Endodermal cell (in vitro differentiated cells): ENCODE results near the gene IQGAP1. TPM values are rescaled to one million over a fixed set of nuclear protein-coding genes. Genes with fewer than 3 reads are reported as not detected.

Source experiments
- DNase-seq: peaks from one replicate; pipeline ENCODE4 v3.0.0-alpha.2; 2017
- H3K27ac ChIP-seq: 2 replicates; pipeline ENCODE4 v1.5.1; 2013; ENCODE audit warnings: mild to moderate bottlenecking, low read depth, low read length, moderate library complexity
- H3K27me3 ChIP-seq: 2 replicates; pipeline ENCODE4 v1.6.1; 2013; ENCODE audit warnings: mild to moderate bottlenecking, low read length, moderate library complexity; ENCODE audit not compliant: insufficient read depth, control insufficient read depth, poor library complexity, severe bottlenecking
- H3K36me3 ChIP-seq: 2 replicates; pipeline ENCODE4 v1.7.0; 2013; ENCODE audit warnings: mild to moderate bottlenecking, low read length, moderate library complexity; ENCODE audit not compliant: control insufficient read depth, insufficient read depth
- H3K4me1 ChIP-seq: one replicate; pipeline ENCODE4 v1.7.0; 2013; ENCODE audit warnings: low read length; ENCODE audit not compliant: control insufficient read depth, insufficient read depth
- H3K4me3 ChIP-seq: 2 replicates; pipeline ENCODE4 v1.5.1; 2013; ENCODE audit warnings: mild to moderate bottlenecking, low read length, moderate library complexity
- H3K9ac ChIP-seq: 2 replicates; pipeline ENCODE4 v1.6.1; 2013; ENCODE audit warnings: mild to moderate bottlenecking, low read length, moderate library complexity; ENCODE audit not compliant: poor library complexity, severe bottlenecking; ENCODE audit errors: extremely low read depth
- H3K9me3 ChIP-seq: 2 replicates; pipeline ENCODE4 v1.6.1; 2013; ENCODE audit warnings: mild to moderate bottlenecking, low read length, moderate library complexity; ENCODE audit not compliant: control insufficient read depth
- H3K27ac Mint-ChIP-seq: 2 replicates; pipeline ENCODE4 v1.8.0; 2020; ENCODE audit warnings: mixed read lengths
- H3K27me3 Mint-ChIP-seq: 2 replicates; pipeline ENCODE4 v1.8.0; 2021; ENCODE audit warnings: mild to moderate bottlenecking, mixed read lengths; ENCODE audit not compliant: insufficient read depth
- H3K36me3 Mint-ChIP-seq: 2 replicates; pipeline ENCODE4 v1.8.0; 2020; ENCODE audit warnings: low read depth, mixed read lengths
- H3K4me1 Mint-ChIP-seq: 2 replicates; pipeline ENCODE4 v1.8.0; 2020; ENCODE audit warnings: mixed read lengths
- H3K4me3 Mint-ChIP-seq: 2 replicates; pipeline ENCODE4 v1.8.0; 2020; ENCODE audit warnings: mild to moderate bottlenecking, moderate library complexity, mixed read lengths
- H3K9me3 Mint-ChIP-seq: 2 replicates; pipeline ENCODE4 v1.8.0; 2020; ENCODE audit warnings: mild to moderate bottlenecking, mixed read lengths
- WGBS, 2 experiments: methylation state at CpG; one replicate each; pipeline versions ENCODE4 v1.1.5 to v1.1.7; 2013; ENCODE audit warnings: missing lambda C conversion rate in 2 of 2, mixed read lengths in 1 of 2; ENCODE audit not compliant: insufficient coverage in 1 of 2, insufficient read length in 1 of 2; 5-methylcytosine and 5-hydroxymethylcytosine counted together
- total RNA-seq, 2 donors: library from RNA; stranded (reverse); fragmentation: NEBNext Ultra II Directional in 1 of 2; extraction: Animal tissue kit (Norgen Biotek cat#: 25700) in 1 of 2; gene quantifications; 2 replicates in 1 of 2; 3 replicates in 1 of 2; pipeline ENCODE4 v1.2.1, GENCODE V29; 2021
- TF ChIP-seq, protein P1 (sequence below): fragments of 200-600 bp; sonication (generic); conservative IDR thresholded peaks from 2 replicates; pipeline ENCODE4 v1.5.0; 2021; ENCODE audit warnings: antibody characterized with exemption, mild to moderate bottlenecking

IQGAP1 gene
- total RNA-seq, 2 donors from 2014 or later: 94.4 to 124 TPM

DNA sequence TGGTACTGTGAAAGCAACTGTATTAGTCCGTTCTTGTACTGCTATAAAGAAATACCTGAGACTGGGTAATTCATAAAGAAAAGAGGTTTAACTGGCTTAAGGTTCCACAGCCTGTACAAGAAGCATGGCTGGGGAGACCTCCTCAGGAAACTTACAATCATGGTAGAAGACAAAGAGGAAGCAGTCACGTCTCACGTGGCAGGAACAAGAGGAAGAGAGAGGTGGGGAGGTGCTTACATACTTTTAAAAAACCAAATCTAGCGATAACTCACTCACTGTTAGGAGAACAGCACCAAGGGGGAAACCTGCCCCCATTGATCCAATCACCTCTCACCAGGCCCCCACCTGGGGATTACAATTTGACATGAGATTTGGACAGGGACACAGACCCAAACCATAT, 48.9 kb downstream of the IQGAP1 start:
- Histone ChIP-seq H3K9me3 (no peaks in the 10 kb centered on the region), H3K9ac (no peak overlapping the region), H3K4me3 (no peak overlapping the region), H3K27me3 (no peaks in the 10 kb centered on the region), H3K36me3 (peaks cover 81% of the 10 kb centered on the region), H3K4me1 (no peaks in the 10 kb centered on the region), H3K27ac (no peak overlapping the region)
- H3K4me3 Mint-ChIP-seq: no peak overlapping the region
- no peaks in the 10 kb centered on the region for H3K27me3 Mint-ChIP-seq
- WGBS, 2 experiments: 83 to 98% methylated on average over 1 to 2 of the region's 4 CpGs
- no peaks in the 10 kb centered on the region for H3K9me3 Mint-ChIP-seq
- peaks cover 2% of the 10 kb centered on the region for H3K4me1 Mint-ChIP-seq
- peak overlapping the region; percentile 10 for H3K27ac Mint-ChIP-seq
- DNase-seq: no peak
- peaks cover 56% of the 10 kb centered on the region for H3K36me3 Mint-ChIP-seq
- TF ChIP-seq, protein P1, sequence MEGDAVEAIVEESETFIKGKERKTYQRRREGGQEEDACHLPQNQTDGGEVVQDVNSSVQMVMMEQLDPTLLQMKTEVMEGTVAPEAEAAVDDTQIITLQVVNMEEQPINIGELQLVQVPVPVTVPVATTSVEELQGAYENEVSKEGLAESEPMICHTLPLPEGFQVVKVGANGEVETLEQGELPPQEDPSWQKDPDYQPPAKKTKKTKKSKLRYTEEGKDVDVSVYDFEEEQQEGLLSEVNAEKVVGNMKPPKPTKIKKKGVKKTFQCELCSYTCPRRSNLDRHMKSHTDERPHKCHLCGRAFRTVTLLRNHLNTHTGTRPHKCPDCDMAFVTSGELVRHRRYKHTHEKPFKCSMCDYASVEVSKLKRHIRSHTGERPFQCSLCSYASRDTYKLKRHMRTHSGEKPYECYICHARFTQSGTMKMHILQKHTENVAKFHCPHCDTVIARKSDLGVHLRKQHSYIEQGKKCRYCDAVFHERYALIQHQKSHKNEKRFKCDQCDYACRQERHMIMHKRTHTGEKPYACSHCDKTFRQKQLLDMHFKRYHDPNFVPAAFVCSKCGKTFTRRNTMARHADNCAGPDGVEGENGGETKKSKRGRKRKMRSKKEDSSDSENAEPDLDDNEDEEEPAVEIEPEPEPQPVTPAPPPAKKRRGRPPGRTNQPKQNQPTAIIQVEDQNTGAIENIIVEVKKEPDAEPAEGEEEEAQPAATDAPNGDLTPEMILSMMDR: no peak

- WGBS, 2 experiments: 95 to 100% methylated on average over 1 to 2 of the region's 2 CpGs
- no peak overlapping the region for H3K27ac Mint-ChIP-seq
Measured at GRCh38 chr15:90437516-90437915, 49.5 kb downstream of the IQGAP1 start.

GRCh38 chr15:90439946-90440345, 51.9 kb downstream of the IQGAP1 start:
- H3K4me1 Mint-ChIP-seq: peaks cover 2% of the 10 kb centered on the region
- no peaks in the 10 kb centered on the region for H3K27me3 ChIP-seq
- 86% methylated on average over 1 of the region's 2 CpGs; no CpG with 5 or more reads in 1 of the 2 experiments for WGBS, 2 experiments
- no peak overlapping the region for H3K4me3 ChIP-seq
- H3K9me3 Mint-ChIP-seq: no peaks in the 10 kb centered on the region
- no peak for DNase-seq
- H3K9ac ChIP-seq: no peak overlapping the region
- no peak overlapping the region for H3K27ac Mint-ChIP-seq
- no peaks in the 10 kb centered on the region for H3K9me3 ChIP-seq
- no peak overlapping the region for H3K27ac ChIP-seq
- H3K4me1 ChIP-seq: no peaks in the 10 kb centered on the region
- no peak overlapping the region for H3K4me3 Mint-ChIP-seq
- H3K27me3 Mint-ChIP-seq: no peaks in the 10 kb centered on the region
- TF ChIP-seq, protein P1: no peak
- H3K36me3 ChIP-seq: peaks cover 78% of the 10 kb centered on the region
- H3K36me3 Mint-ChIP-seq: peaks cover 56% of the 10 kb centered on the region

More at GRCh38 chr15:90437516-90437915, 49.5 kb downstream of the IQGAP1 start:
- peaks cover 59% of the 10 kb centered on the region for H3K36me3 Mint-ChIP-seq
- no peaks in the 10 kb centered on the region for H3K27me3 Mint-ChIP-seq
- no peak overlapping the region for H3K4me3 ChIP-seq
- peaks cover 81% of the 10 kb centered on the region for H3K36me3 ChIP-seq
- H3K27me3 ChIP-seq: no peaks in the 10 kb centered on the region
- H3K4me3 Mint-ChIP-seq: no peak overlapping the region
- H3K4me1 ChIP-seq: no peaks in the 10 kb centered on the region
- DNase-seq: no peak
- no peak overlapping the region for H3K9ac ChIP-seq
- no peaks in the 10 kb centered on the region for H3K9me3 Mint-ChIP-seq
- H3K9me3 ChIP-seq: no peaks in the 10 kb centered on the region
- TF ChIP-seq, protein P1: no peak
- H3K4me1 Mint-ChIP-seq: peaks cover 2% of the 10 kb centered on the region
- H3K27ac ChIP-seq: no peak overlapping the region
